ENCODE results near the gene RANBP9.

The RANBP9 gene

DNA sequence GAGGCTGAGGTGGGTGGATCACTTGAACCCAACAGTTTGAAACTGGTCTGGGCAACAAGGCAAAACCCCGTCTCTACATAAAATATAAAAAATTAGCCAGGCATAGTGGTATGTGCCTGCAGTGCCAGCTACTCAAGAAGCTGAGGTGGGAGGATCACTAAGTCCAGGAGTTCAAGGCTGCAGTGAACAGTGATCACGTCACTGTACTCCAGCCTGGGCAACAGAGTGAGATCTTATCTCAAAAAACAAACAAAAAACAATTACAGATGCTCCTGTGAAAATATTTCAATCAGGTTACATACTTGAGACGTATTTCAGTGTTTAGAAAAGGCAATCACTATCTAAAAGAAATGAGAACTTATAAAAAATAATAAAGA lies 33.8 kb downstream of the RANBP9 start:
- no peak for DNase-seq

DNA sequence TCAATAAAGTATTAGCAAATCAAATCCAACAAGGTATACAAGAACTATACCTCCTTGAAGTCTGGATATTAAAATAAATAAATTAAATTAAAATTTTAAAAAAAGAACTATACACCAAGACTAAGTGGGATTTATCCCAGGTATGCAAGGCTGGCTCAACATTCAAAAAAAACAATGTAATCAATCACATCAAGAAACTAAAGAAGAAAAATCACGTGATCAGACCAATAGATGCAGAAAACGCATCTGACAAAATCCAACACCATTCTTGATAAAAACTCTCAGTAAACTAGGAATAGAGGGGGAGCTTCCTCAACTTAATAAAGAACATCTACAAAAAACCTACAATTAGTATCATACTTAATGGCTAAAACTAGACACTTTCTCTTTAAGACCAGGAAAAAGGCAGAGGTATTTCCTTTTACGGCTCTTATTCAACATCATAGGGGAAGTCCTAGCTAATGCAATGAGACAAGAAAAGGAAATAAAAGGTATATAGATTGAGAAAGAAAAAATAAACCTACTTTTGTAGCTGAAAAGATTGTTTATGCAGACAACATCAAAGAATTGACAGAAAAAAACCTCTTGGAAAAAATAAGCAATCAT lies 35.0 kb downstream of the RANBP9 start:
- no peak for DNase-seq

DNA sequence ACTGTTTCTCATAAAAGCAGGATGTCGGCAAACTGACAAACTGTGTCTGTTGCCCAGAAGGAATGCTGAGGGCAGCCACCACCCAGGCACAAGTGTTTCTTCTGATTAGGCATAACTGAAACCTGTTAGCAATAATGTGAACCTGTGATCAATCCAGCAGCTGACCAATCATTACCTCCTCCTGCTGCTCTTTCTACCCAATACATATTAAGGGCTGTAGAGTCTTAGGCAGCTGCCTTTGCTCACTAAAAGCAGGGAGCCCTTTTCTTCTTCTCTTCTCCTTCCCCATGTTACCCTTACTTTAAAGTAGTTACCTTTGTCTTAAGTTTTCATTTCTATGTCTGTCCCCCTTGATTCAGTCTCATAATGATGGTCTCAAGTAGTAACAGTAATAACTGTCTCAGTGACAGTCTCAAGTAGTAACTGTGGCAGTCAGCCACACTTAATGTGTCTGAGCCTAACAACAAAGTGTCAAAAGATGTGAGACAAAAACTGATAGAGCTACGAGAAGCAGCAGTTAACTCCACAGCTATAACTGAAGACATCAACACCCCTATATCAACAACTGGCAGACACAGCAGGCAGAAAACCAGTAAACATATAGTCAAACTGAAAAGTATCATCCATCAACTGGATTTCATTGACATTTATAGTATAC lies 37.0 kb downstream of the RANBP9 start:
- no peak for DNase-seq

DNA sequence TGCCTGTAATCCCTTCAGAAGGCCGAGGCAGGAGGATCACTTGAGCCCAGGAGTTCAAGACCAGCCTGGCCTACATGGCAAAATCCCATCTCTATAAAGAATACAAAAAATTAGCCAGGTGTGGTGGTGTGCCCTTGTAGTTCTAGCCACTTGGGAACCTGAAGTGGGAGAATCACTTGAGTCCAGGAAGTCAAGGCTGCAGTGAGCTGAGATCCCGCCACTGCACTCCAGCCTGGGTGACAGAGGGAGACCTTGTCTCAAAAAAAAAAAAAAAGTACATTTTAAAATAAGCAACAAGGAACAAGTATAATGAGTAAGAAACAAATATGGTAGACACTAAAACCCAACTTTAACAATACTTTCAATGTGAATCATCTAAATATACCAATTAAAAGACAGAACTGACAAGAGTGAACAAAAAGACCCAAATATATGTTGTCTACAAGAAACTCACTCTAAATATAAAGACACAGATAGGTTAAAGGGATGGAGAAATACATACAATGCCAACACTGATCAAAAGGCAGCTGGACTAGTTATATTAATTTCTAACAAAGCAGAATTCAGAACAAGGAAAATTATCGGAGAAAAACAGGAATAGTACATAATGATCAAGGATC lies 37.7 kb downstream of the RANBP9 start:
- no peak for DNase-seq

DNA sequence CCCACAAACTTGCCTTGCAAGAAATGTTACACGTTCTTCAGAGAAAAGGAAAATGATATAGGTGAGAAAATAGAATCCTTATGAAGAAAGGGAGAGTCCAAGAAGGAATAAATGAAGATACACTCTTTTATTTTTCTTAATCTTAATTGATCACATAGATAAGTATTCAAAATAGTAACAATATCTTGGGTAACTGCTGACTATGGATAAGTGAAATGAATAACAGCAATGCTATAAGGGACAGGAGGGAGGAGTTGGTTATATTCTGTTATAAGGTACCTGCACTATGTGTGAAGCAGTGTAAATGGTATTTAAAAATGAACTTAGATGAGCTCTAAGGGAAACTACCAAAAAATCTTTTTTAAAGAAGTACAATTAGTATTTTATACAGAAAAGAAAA lies 38.3 kb downstream of the RANBP9 start:
- DNase-seq, result no peak

DNA sequence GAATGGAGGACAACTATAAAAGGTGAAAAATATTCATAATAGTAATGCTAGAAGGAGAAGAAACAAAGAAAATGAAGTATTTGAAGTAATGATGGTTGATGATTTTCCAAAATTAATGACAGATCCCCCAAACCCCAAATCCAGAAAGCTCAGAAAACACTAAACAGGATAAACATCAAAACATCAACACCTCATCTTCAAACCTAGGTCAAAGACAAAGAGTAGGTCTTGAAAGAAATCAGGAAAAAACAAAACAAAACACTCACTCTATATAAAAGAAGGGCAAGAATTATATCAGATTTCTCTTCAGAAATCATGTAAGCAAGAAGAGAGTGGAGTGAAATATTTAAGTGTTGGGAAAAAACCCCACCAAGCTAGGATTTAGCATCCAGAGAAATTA lies 38.7 kb downstream of the RANBP9 start:
- DNase-seq, result no peak

DNA sequence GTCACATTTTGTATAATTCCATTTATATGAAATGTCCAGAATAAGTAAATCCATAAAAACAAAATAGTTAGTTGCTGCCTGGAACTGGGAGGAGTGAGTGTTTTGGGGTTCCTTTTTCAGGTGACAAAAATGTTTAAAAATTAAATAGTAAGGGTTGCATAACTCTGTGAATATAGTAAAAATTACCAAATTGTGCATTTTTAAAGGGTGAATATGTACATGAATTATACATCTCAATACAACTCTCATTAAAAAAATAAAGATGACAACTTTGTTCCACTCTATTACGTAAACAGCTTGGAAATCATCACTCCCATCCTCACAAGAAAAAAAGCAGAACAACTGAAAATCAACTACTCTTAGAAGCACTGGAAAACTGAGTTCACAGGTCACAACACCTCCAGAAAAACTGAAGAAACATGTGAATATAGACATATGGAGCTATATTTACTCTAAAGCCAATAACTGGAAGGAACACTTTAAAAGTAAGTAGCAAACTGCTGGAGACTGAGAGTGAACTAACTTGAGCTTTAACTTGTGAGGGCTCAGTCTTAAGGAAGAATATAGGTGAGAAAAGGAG lies 40.0 kb downstream of the RANBP9 start:
- DNase-seq, result no peak

DNA sequence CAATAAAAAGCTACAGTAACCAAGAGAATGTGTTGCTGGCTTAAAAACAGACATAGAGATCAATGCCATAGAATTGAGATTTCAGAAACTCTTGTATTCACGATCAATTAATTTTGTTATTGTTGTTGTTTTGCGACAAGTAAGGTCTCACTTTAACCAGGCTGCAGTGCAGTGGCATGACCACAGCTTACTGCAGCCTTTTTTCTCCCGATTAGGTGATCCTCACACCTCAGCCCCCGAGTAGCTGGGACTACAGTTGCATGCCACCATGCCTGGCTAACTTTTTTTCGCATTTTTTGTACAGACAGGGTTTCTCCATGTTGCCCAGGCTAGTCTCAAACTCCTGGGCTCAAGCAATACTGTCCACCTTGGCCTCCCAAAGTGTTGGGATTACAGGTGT lies 42.2 kb downstream of the RANBP9 start:
- no peak for DNase-seq

DNA sequence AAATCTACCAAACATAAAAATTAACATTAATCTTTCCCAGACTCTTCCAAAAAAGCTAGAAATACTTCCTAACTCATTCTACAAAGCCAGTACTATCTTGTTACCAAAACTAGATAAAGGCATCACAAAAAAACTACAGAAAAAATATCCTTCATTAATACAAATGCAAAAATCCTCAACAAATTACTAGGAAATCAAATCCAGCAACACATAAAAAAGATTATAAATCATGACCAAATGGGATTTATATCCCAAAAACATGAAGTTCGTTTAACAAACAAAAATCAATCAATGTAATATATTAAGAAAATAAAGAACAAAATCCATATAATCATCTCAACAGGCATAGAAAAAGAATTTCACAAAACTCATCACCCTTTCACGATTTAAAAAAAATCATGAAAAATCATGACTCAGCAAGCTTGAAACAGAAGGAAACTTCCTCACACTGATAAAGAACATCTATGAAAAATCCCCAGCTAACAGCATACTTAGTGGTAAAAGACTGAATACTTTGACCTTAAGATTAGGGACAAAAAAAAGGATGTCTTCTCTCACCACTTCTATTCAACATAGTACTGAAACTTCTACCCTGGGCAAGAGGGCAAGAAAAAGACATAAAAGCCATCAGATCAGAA lies 43.2 kb downstream of the RANBP9 start:
- no peak for DNase-seq

DNA sequence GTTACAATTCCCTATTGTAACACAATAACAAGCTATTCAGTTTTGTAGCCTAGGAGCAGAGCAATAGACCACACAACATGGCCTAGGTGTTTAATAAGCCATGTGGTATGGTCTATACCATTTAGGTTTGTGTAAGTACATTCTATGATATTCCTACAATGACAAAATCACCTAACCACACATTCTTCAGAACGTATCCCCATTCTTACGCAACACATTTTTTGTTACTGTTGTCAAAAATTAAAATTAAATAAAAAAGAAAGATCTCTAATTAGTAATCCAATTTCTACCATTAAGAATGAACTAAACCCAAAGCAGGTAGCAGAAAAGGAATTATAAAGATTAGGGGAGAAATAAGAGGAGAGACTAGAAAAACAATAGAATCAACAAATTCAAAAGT lies 44.0 kb downstream of the RANBP9 start:
- DNase-seq, result no peak

DNA sequence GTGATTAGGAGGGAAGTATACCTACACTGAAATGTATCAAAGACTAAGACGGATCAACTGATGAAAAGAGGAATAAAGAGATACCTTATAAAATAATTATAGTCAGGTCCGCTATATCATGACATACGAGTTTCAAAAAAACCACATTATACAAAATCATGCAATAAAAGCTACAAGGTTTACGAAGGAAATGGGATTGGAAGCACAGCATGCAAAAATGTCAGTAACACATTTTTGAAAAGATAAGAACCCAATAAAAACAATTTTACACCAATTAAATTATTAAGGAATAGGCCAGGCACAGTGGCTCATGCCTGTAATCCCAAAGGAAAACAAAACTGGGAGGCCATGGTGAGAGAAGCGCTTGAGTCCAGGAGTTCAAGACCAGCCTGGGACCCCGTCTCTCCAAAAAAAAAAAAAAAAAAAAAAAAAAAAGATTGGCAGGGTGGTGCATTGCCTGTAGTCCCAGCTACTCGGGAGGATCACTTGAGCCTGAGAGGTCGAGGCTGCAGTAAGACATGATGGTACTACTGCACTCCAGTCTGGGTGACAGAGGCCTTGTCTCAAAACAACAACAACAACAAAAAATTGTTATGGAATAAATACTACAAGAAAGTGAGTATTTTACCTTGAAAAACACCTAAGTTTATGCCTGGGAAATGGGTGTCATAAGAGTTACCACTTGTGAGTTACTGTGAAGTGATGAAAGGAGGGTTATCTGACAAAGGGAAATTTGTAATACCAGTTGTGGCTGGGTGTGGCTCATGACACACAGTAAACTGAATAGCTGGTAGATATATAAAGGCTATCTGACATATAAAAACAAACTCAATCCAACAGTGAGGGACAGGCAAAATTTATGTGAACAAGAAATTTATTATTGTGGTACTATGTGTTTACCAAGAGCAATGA lies 45.2 kb downstream of the RANBP9 start:
- no peak for DNase-seq

DNA sequence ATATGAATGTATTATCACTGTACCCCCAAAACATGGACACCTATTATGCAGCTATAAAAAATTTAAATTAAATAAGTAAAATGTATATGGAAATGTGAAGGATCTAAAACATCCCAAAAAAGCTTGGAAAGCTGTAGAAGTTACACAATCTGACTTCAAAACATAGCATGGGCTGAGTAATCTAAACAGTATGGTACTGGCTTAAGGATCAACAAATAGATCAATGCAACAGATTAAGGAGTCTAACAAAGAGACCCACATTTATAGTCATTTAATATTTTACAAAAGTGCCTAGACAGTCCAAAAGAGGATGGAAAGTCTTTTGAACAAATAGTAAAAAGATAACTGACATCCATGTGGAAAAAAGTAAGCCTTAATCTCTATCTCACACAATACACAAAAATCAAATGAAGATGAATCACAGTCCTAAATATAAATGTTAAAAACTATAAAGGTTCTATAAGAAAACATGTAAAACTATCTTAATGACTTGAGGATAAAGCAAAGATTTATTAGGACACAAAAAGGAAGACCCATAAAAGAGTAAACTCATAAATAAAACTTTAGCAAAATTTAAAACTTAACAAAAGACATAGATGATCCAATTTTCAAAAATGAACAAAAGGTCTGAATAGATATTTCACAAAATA lies 46.8 kb downstream of the RANBP9 start:
- DNase-seq, result no peak

DNA sequence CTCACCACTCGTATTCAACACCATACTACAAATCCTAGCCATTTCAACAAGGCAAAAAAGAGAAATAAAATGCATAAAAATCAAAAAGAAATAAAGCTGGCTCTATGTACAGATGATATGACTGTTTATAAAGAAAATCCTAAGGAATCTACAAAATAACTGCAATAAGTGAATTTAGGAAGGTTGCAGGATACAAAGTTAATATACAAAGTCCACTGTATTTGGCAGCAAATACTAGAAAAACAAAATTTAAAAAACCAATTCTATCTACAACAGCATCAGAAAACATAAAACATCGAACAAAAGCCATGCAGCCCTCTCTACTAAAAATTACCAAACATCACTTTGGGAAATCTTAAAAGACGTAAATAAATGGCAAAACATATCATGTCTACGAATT lies 47.6 kb downstream of the RANBP9 start:
- DNase-seq, result no peak

DNA sequence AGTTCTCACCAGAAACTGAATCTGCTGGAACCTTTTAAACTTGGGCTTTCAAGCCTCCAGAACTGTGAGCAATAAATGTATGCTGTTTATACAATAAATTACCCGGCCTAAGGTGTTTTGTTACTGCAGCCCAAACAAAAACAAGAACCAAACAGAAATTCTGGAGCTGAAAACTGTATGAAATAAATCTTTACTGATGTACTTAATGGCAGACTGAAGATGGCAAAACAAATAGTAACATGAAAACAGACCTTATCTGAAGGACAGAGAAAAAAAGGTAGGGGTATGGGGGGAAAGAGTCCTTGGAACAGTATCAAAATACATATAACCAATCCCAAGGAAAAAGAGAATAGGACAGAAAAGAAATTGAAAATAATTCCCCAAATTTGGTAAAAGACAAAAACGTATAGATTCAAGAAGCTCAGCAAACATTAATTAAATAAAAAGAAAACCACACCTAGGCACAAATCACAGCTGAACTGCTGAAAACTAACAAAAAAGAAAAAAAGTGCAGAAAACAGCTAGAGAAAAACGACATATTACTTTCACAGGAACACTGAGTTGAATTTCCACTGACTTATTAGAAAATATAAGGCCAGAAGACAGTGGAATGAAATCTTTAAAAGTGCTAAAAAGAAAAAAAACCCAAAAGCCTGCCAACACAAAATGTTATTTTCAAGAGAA lies 48.8 kb downstream of the RANBP9 start:
- DNase-seq, result no peak

DNA sequence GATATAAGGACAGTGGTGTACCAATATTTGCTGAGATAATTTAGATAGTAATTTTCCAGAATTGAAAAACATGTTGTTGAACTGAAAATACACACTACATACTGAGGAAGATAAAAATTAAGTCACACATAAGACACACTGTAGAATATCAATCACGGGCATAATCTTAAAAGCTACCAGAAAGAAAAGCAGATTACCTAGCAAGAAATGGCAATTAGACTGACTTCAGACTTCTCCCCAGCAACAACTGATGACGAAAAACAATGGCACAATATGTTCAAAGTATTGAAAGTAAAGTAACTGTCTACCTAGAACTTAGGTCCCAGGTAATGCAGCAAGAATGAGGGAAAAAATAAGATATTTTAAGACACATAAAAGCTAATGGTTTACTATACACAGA lies 50.0 kb downstream of the RANBP9 start:
- no peak for DNase-seq

DNA sequence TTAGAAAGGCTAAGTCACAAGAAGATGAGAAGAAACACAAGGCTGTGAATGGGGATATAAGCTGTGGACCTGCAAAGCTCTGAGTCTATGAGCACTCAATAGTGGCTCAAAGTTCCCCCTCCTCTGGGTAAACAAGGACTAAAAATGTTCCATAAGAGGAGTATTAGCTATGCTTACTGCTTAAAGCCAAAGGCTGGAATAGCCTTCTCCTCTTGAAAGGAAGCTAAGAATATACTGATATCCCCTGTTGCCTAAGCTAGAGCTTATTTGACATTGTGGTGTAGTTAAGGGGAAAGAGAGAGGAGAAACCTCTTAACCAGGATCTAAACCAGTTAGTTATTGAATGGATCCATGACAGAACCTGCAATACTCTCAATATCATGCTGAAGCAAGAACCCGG lies 50.7 kb downstream of the RANBP9 start:
- no peak for DNase-seq

DNA sequence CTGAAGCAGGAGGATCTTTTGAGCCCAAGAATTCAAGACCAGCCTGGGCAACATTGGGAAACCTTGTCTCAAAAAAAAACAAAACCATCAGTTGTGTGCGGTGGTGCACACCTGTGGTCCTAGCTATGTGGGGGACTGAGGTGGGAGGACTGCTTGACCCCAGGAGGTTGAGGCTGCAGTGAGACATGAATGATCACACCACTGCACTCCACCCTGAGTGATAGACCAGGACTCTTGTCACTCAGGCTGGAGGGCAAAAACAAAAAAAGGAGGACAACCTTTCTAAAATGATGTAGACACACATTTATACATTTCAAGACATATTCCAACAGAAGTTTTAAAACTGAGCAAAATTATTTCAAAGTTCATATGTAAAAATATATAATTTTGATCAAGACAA lies 51.4 kb downstream of the RANBP9 start:
- no peak for DNase-seq

DNA sequence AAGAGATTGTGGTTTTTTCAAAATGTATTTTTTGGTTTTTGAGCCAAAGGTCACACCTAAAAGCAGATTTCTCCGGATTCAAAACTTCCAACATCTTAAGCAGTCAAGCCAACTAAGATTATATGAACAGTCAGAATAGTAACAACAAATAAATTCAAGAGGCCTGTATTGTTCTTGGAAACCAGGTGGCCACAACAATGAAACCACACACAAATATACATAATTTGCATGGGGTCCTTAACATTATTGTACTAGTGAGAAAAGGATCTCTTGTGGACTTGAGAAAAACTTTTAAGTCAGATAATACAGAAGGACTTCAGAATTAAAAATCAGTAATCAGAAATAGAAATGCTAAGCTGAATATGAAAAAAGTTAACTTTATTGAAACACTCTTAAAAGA lies 55.9 kb downstream of the RANBP9 start:
- DNase-seq, result no peak

DNA sequence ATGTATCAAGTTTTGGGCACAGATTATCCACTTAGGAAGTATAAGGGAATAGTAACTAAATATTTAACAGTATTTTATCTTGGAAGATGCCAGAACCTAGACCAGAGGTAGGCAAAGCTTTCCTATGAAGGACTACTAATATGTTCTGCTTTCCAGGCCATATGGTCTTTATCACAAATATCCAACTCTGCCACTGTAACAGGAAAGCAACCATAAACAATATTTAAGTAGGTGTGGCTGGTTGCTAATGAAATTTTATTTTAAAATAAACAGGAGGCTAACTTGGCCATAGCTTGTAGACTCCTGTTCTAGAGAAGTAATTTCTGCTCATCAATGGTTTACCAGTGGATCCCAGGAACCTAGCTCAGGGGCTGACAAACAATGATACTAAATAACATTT lies 57.1 kb downstream of the RANBP9 start:
- no peak for DNase-seq

DNA sequence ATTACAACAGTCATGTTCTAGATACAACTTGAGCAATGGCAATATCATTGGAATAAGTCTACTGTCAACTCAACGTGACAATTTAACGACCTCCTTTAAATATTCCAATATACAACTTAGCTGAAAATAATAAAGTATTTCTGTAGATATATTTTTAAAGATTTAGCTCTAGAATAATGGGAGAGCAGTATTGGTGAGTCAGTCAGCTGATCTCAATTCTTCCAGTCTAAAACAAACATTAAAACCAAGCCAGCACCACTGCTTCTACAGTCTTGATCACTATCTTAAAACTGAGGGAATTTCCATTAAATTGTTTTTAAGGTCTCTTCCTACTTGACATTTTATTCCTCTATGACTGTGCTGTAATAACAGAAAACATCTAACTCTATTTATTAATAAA lies 58.3 kb downstream of the RANBP9 start:
- no peak for DNase-seq

DNA sequence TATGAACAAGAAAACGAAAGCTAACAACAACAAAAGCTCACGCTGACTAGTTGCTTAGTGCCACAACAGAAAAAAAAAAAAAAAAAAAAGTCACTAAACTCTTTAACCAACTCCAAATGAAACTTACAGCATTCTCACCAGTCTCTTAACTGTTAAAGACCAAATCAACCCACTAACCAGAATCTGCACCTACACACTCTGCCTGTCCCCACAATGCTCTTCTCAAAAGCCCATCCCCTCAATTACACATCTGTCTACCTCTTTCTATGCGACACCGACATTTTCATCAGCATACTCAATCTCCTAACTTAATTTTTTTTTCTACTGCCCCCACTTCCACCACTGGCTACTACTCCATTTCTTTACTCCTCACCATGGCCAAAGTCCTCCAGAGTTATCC lies 62.2 kb downstream of the RANBP9 start:
- DNase-seq, result no peak

DNA sequence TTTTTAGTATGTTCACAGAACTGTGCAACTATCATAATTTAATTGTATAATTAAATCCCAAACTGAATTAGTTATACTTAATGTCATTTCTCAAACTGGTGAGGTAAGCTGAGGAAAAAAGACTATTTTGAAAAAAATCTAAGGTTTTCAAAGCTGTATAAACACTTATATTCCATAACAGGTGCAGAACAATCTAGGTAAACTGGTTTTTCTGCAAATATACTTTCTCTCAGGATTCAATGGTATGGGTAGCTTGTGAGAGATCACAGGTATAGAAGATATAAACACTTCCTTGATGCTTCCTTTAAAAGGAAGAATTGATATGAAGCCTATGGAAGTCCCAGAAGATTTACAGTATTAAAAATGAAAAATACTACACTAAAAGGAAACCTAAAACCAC lies 62.8 kb downstream of the RANBP9 start:
- DNase-seq, result no peak
